DMS 273 treated with DMSO at 0.1 percent for 48 hours (cell line): Measurements from ENCODE around the gene BTBD7.
"Not testable (repeated sequence)": the region's sequence is repeated elsewhere in the genome, so short reads cannot be mapped to it uniquely, and the experiment has no call there.

ENCODE experiments used
- DNase-seq: peaks from one replicate; lab custom pipeline; 2025; lab: John Stamatoyannopoulos, UW

Gene BTBD7, protein sequence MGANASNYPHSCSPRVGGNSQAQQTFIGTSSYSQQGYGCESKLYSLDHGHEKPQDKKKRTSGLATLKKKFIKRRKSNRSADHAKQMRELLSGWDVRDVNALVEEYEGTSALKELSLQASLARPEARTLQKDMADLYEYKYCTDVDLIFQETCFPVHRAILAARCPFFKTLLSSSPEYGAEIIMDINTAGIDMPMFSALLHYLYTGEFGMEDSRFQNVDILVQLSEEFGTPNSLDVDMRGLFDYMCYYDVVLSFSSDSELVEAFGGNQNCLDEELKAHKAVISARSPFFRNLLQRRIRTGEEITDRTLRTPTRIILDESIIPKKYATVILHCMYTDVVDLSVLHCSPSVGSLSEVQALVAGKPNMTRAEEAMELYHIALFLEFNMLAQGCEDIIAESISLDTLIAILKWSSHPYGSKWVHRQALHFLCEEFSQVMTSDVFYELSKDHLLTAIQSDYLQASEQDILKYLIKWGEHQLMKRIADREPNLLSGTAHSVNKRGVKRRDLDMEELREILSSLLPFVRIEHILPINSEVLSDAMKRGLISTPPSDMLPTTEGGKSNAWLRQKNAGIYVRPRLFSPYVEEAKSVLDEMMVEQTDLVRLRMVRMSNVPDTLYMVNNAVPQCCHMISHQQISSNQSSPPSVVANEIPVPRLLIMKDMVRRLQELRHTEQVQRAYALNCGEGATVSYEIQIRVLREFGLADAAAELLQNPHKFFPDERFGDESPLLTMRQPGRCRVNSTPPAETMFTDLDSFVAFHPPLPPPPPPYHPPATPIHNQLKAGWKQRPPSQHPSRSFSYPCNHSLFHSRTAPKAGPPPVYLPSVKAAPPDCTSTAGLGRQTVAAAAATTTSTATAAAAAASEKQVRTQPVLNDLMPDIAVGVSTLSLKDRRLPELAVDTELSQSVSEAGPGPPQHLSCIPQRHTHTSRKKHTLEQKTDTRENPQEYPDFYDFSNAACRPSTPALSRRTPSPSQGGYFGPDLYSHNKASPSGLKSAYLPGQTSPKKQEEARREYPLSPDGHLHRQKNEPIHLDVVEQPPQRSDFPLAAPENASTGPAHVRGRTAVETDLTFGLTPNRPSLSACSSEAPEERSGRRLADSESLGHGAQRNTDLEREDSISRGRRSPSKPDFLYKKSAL

DNA sequence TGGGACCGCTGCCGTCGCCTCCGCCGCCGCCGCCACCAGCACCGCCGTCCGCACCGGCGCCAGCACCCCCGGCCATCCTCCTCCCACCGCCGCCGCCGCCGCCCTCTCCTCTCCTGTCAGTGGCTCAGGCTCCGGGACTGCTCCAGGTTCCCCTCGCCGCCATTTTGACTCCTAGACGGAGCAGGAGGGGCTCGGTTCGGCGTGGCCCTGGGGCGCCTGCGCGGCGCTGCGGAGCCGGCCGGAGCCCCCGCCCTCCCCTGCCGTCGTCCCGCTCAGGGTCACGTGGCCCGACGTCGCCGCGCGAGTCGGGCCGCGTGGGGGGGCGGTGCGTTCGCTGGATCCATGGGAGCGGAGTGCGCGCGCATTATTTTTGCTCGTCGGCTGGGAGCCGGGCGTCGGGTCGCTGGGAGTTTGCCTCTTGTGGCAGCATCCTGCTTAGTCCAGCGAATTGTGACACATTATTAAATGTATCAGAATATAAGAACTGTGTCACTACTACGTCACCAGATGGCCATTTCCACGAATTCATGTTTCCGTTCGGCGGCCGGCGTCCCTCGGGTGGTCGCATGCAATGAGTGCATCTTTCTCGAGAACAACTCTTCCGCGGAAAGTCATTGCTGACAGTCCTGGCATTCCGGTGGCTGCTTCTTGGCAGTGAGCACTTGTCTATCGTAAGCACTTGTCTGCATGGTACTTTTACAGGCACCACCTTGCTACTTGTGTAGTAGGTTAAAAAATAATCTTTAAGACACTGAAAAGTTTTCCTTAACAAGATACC is at the start of gene BTBD7:
Gene BTBD7 (minus strand): TSS at position 184 of the 778 bp plus-strand sequence. CDS start 36,985 bp downstream, outside the sequence.
- peak; percentile 83 for DNase-seq

DNA sequence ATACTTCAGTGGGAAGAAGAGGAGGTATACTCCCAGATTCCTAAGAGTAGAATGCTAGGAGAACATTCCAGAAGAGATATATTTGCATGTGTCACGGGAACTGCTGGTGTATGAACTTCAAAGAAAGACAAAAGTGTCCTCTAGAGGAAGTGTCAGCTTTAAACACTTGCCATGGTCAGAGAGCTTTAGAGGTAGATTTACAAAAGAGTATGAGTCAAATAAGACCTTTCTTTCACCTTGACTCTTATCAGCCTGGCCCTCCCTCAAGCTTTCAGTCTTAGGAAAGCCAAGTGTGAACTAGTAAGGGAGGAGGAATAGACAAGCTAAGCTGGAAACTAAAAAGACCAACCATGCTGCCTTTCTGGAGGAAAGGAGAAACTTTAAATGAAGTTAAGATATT is 48.8 kb upstream of the BTBD7 start:
- DNase-seq, result no peak

DNA sequence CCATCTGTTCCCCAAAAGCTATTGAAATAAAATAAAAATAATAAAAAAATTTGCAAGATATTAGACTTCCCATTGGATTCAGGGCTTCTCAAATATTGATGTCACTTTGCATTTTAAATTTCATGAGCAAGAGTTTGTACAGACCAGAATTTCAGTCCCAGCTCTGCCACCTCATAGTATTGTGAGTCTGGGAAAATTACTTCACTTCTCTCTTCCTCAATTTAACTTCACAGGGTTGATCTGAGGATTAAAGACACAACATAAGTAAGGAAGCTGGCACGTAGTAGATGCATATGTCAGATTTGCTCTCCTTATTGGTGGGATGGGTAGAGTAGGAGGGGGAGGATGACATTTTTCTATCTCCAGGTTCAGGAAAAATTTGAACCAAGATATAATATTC is 47.0 kb upstream of the BTBD7 start:
- DNase-seq, result no peak

DNA sequence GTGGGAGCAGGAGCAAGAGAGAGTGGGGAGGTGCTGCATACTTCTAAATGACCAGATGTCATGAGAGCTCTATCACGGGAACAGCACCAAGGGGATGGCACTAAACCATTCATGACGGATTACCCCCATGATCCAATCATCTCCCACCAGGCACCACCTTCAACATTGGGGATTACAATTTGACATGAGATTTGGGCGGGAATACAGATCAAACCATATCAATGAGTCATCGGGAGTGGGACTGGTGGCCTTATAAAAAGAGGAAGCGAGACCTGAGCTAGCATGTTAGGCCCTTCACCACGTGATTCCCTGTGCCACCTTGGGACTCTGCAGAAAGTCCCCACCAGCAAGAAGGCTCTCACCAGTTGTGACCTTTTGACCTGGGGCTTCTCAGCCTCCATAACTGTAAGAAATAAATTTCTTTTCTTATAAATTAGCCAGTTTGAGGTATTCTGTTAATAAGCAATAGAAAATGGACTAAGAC is 42.9 kb upstream of the BTBD7 start:
- no peak for DNase-seq

DNA sequence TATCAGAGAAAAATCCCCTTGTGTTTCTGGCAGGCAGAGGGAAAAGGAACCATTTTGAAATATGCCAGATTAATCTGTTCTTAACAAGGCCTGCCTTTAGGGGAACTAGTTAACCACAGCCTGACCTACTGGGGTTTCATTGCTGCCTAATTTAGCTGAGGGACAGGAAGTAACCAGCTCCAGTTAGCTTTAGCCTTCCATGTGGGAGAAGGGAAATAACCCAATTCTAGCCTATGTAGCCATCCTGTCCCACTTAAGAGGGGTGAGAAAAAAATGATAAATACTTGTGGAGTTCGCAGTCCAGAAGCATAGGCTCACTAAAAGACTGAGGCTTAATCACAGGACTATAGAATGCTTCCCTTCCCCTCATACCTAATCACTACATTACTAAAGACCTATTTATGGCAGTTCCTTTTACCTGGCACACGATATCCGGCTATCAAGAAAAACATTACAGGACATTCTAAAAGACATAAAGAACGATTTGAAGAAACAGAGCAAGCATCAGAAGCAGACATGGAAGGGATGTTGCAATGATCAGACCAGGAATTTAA is 37.0 kb upstream of the BTBD7 start:
- no peak for DNase-seq

DNA sequence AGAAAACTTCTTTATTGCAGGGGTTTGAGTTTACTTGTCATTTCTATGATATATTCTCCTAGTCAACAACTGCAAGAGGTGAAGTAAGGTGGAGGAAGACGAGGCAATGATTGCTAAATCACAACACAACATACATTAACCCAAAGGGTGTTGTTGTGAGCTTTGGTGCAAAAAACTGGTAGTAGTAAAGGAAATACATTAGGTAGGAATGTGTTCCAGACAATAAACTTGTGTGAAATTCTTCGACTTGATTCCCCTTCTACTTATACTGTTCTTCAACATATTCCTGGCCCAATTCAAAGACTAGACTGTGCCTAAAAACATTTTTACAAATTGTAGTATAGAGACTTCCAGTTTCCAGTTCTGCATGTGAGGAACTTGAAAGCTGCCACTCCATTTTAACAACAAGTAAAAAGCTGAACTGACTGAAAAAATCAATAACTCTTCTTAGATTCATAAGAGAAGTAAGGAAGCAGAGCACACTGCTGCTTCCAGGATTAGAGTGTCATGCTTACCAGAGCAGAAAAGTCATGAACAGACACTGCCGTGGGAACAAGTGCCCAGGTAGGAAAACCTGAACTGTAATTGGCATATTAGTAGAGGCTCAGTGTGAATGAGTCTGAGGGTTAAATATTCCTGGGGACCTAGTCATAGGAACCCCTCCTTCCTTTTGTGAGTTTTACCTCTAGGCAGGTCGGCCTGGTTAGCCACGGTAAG is 36.3 kb upstream of the BTBD7 start:
- DNase-seq, result no peak

GRCh38 chr14:93354873-93355272 is 22.0 kb upstream of the BTBD7 start:
- not testable (repeated sequence) for DNase-seq

DNA sequence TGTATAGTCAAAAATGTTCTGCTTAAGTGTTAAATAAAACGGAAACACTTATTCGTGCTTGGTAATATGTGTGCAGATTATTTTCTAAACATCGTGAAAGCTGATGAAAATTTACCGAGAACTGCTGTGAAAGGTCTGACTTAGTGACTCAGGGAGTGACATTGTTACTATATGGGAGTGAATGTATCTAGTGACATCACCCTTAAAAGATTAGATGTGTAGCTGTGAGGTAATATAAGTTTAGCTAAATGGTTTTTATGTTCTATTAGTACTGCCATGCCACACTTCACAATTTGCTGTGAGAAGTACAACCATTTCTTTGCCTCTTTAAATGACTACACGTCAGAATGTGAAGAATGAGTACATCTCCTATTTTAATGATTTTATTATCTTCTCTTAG is 15.5 kb upstream of the BTBD7 start:
- DNase-seq, result no peak

DNA sequence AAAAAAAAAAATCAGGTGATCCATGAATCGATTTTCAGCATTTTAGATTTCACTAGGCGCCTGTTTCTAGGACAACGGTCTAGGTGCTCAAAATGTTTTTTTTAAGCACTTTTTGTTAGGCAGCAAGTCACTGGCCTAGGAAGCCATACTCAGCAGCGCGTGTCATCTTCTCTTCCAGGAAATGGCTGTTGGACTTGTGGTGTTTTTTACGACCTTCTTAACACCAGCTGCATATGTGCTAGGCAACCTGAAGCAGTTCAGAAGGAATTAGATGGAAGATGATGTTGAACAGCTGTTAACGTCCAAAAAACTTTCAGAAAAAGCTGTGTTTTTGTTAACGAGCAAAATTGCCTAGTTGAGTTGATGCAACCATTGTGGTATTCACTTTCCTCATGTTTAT is 15.0 kb upstream of the BTBD7 start:
- DNase-seq, result no peak

- DNase-seq, result no peak
Measured at GRCh38 chr14:93346926-93347721, 14.3 kb upstream of the BTBD7 start, which contains the start of gene COX8C. Gene COX8C (plus strand): TSS chr14:93347182. CDS start chr14:93347269, 87 bp downstream.

DNA sequence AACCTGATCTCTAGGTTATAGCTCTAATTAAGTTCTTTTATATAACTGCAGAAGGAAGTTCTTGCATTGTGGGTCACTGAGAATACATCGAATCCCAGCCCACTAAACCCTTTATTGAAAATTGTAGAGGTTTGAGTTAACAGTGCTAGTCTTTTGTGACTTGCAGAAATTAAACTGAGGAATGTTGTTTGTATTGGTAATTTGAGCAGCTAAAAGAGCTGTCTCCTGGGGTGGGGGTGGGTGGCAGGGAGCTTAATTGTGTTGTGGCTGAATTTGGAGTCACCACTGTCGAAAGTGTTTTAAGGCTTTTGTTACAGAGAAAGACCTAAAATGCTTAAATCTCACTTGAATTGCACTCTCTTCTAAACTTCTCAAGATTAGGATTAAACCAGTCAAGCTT is 11.0 kb upstream of the BTBD7 start:
- no peak for DNase-seq

DNA sequence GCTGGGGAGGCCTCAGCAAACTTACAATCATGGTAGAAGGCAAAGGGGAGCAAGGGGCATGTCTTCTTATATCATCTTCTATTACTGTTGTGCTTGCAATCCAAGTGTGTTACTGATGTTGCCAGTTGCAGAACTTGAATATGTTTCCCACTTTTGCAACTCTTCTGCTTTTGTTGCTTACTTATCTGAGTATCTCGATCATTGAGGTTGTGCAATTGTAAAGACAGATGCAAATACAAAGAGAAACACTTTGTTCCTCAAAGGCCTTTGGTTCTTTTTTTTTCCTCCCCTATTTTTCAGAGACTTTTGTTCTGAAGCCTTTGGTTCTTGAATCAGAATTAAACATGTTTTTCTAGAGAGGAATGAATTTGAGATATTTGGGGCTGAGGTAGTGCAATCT is 10.4 kb upstream of the BTBD7 start:
- no peak for DNase-seq

DNA sequence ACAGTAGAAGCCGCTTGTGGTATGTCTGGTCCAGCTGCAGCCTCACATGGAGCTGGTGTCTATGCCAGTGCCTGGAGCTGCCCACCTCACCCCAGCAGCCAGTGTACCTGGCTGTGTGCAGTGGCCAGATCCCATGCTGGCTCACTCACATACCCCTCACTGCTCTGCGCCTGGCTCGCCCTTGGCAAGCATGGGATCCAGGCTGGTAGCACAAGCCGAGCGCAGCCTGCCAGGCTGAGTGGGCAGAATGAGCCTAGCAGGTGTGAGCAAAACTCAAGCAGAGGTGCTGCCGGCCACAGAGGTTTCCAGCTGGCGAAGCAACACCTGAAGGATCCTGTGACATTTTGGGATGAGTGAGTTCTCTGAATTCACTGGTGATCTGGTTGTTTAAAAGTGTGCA is 5.0 kb upstream of the BTBD7 start:
- DNase-seq, result no peak

DNA sequence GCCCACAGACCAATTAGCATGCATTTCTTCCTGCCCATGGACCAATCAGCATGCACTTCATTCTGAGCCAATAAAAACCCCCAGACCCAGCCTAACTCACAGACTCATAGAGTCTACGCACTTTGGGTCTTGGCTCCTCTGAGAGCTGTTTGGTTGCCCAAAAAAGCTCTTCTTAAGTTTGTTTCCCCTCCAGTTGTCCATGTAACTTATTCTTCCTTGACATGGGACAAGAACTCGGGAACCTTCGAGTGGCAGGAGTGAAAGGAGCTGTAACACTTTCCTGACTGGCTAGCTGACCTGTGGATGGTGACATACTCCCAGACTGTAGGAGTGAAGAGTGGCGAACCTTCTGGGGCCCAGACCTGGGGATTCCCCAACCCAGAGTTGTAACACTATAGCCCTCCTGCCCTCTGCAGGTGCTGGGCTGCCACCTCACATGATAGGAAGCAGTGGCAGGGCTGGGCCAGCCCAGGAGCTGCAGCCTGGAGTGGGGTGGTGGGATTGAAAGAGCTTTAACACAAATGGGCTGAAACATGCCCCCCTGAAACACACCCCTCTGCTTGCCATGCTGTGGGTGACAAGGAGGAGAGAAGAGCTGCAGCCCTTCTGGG is 4.4 kb upstream of the BTBD7 start:
- DNase-seq, result no peak

- no peak for DNase-seq
Measured at GRCh38 chr14:93333631-93334103, 831 bp upstream of the BTBD7 start.

DNA sequence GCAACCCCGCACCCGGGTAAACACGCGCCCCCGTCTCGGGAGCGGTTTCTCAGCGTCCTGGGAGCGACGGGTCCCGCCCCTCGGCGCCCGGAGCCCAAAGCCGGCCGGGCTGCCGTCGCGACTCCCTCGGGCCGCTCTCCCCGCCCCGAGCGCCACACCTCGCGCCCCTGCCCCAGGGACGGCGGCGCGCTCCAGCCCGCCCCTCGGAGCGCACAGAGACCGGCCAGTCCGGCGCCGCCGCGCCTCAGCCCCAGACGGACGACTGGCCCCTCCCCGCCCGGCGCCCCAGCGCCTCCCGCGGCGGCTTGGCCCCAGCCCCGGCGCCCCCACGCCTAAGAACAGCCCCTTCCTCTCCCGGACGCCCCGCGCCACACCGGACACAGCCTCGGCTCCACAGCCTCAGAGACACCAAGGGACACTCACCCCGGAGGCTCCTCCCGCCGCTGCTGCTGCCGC is 411 bp downstream of the BTBD7 start:
- no peak for DNase-seq

GRCh38 chr14:93331728-93332396 is 974 bp downstream of the BTBD7 start:
- DNase-seq, result no peak

GRCh38 chr14:93331002-93331727 is 1.7 kb downstream of the BTBD7 start:
- DNase-seq, result no peak
